HG03565 (cell line): Measurements from ENCODE around the gene SEC24B.
"Not testable (repeated sequence)": the region's sequence is repeated elsewhere in the genome, so short reads cannot be mapped to it uniquely, and the experiment has no call there.

ENCODE experiments used
- ATAC-seq: cut with Tn5 transposase; IDR thresholded peaks from one replicate; pipeline ENCODE4 v1.9.1; 2021; ENCODE audit warnings: mild to moderate bottlenecking, moderate library complexity; ENCODE audit not compliant: unreplicated experiment

SEC24B gene

GRCh38 chr4:109432203-109432602, 1.4 kb upstream of the SEC24B start:
- no peak for ATAC-seq

- no peak for ATAC-seq
Observed at GRCh38 chr4:109432696-109433095, 919 bp upstream of the SEC24B start.

GRCh38 chr4:109434007-109434971, 674 bp downstream of the SEC24B start:
- peak; percentile 19 for ATAC-seq

- no peak for ATAC-seq
Observed at GRCh38 chr4:109435635-109436034, 2.0 kb downstream of the SEC24B start.

GRCh38 chr4:109436504-109436903, 2.9 kb downstream of the SEC24B start:
- no peak for ATAC-seq

GRCh38 chr4:109440948-109441347, 7.3 kb downstream of the SEC24B start:
- ATAC-seq, result no peak

GRCh38 chr4:109441862-109442458, 8.3 kb downstream of the SEC24B start:
- no peak for ATAC-seq

GRCh38 chr4:109444182-109444844, 10.7 kb downstream of the SEC24B start:
- ATAC-seq, result peak; percentile 64

- no peak for ATAC-seq
Observed at GRCh38 chr4:109447278-109447677, 13.7 kb downstream of the SEC24B start.

GRCh38 chr4:109451544-109452273, 18.1 kb downstream of the SEC24B start:
- ATAC-seq, result no peak

GRCh38 chr4:109453110-109453509, 19.5 kb downstream of the SEC24B start:
- not testable (repeated sequence) for ATAC-seq

- no peak for ATAC-seq
Observed at GRCh38 chr4:109462297-109462696, 28.7 kb downstream of the SEC24B start.

GRCh38 chr4:109462802-109463201, 29.2 kb downstream of the SEC24B start:
- no peak for ATAC-seq

GRCh38 chr4:109465069-109465468, 31.5 kb downstream of the SEC24B start:
- no peak for ATAC-seq

GRCh38 chr4:109469915-109470314, 36.3 kb downstream of the SEC24B start:
- no peak for ATAC-seq

- no peak for ATAC-seq
Observed at GRCh38 chr4:109472343-109472761, 38.7 kb downstream of the SEC24B start.

- ATAC-seq, result no peak
Observed at GRCh38 chr4:109473824-109474223, 40.2 kb downstream of the SEC24B start.

GRCh38 chr4:109486007-109486406, 52.4 kb downstream of the SEC24B start:
- ATAC-seq, result no peak

- no peak for ATAC-seq
Observed at GRCh38 chr4:109494563-109494962, 60.9 kb downstream of the SEC24B start.

GRCh38 chr4:109495514-109495913, 61.9 kb downstream of the SEC24B start:
- ATAC-seq, result no peak

GRCh38 chr4:109496875-109497274, 63.3 kb downstream of the SEC24B start:
- no peak for ATAC-seq
